Muscle of arm (tissue), 12 donors: ENCODE measurements around the gene CALCB. TPM values are rescaled to one million over a fixed set of nuclear protein-coding genes. Genes with fewer than 3 reads are reported as not detected.

Experiments
- DNase-seq: peaks from one replicate; pipeline ENCODE4 v3.0.0-alpha.2; 2013
- polyA plus RNA-seq, 12 donors: library from polyadenylated mRNA; unstranded; fragments of 120-200 nt; gene quantifications; one replicate each; pipeline ENCODE4 v1.2.1, GENCODE V29; 2013; ENCODE audit not compliant: insufficient read length in 12 of 12

CALCB gene
- polyA plus RNA-seq, 12 donors, result 0.15 to 3.0 (median 0.46) TPM; not detected in 3

- DNase-seq, result no peak
These were observed 42.3 kb downstream of the CALCB start for GRCh38 chr11:15115686-15116085.

GRCh38 chr11:15117751-15118150 lies 44.4 kb downstream of the CALCB start:
- no peak for DNase-seq

- DNase-seq, result no peak
These were observed 45.0 kb downstream of the CALCB start for GRCh38 chr11:15118431-15118830.

GRCh38 chr11:15119352-15119751 lies 46.0 kb downstream of the CALCB start:
- DNase-seq, result no peak

- DNase-seq, result no peak
These were observed 46.4 kb downstream of the CALCB start for GRCh38 chr11:15119826-15120225.

GRCh38 chr11:15123849-15124248 lies 50.5 kb downstream of the CALCB start:
- no peak for DNase-seq

- DNase-seq, result no peak
These were observed 51.1 kb downstream of the CALCB start for GRCh38 chr11:15124528-15124927.

GRCh38 chr11:15127341-15127740 lies 53.9 kb downstream of the CALCB start:
- no peak for DNase-seq

Other genes starting within 250 kb of the CALCB start
- gene CYP2R1, start 181.4 kb upstream of the CALCB start, polyA plus RNA-seq, result 10 to 100 TPM in 11 of 12 donors, not detected in 1; 12.2 to 22.8 (median 15.9) TPM
- not detected for gene CALCA, start 101.2 kb upstream of the CALCB start, polyA plus RNA-seq
- 1 to 10 TPM in 10 of 12 donors, not detected in 2; 1.0 to 3.0 (median 1.4) TPM for gene INSC, start 41.3 kb downstream of the CALCB start, polyA plus RNA-seq